ENCODE results near the gene ELP1.
A peak's percentile ranks its signal among the peaks of the same experiment; 100 is the strongest.

ELP1 gene

DNA sequence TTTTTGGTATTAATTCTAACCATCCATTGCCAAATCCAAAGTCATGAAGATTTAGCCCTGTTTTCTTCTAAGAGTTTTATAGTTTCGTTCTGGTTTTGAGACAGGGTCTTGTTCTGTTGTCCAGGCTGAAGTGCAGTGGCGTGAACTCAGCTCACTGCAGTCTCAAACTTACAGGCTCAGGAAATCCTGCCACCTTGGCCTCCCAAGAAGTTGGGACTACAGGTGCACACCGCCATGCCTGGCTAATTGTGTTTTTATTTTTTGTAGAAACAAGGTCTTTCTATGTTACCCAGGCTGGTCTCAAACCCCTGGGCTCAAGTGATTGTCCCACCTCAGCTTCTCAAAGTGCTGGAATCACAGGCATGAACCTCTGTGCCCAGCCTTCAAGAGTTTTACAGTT, 50.8 kb downstream of the ELP1 start:
- DNase-seq (ENCODE audit: low spot score): no peak

DNA sequence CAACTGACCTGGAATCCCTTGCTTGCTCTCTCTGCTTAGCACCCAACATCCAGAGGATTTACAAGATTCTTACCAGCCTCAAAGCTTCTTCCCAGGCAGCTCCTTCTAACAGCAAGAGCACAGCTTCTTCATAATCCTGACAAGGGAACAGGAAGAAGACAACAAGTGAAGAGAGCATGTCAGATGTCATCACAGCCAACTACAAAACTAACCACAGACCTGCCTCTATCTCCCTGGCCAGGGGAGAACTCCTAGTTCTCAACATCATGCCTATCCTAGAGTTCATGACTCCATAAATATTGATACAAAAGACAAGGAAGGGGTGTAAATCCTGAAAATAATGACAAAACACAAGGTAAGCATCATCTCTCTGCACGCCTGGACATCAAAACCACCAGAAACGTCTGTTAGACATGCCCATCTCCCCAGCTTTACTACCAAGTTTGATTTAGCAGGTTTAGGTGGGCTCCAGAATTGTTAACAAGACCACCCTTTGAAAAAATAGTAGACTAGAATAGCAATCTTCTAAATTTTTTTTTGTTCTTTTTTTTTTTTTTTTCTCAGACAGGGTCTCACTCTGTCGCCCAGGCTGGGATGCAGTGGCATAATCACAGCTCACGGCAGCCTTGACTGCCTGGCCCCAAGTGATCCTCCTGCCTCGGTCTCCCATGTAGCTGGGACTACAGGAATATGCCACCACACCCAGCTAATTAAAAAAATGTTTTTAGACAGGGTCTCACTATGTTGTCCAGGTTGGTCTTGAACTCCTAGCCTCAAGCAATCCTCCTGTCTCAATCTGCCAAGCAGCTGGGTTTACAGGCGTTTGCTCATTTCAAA, 51.7 kb downstream of the ELP1 start:
- DNase-seq (ENCODE audit: low spot score): no peak

DNA sequence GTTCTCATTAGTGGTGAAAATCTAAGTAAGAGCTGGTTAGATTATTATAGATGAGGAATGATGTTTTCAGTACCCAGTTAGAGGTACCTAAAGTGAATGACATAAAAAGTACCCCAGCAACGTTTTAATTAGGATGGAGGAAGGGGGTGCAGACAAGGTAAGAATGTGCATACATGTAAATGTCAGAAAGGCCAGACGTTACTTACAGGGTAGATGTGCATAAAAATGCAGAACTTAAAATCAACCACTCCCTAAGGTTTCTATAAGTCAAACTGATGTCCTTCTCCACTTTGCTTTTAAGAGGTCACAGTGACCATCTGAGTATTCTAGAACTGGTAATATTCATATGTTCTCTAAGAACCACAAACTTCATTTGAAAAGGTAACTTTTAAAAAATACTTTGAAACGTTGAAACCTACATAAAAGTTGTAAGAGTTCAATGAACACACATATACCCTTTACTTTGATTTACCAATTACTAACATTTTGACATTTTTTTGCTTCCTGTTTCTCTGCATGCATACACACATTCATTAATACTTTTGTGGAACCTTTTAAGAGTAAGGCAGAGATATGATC, 53.1 kb downstream of the ELP1 start:
- no peak for DNase-seq (ENCODE audit: low spot score)

DNA sequence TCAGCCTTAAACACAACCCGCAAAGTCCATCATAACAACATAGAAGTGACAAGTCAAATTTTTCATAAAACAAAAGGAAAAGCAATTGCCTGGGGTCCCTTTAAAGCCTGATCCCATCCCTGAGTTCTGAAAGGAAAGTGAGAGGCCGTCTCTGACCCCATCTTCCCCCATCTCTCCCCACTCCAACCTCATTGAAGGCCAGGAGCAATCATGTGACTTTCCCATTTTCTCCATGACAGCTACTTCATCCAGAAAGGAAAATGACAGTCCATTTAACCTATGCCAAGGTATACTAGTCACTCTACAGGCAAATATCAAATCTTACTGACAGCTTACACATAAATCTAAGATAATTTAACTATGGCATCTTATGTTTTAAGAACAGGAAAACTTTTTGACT, 56.4 kb downstream of the ELP1 start:
- no peak for DNase-seq (ENCODE audit: low spot score)

DNA sequence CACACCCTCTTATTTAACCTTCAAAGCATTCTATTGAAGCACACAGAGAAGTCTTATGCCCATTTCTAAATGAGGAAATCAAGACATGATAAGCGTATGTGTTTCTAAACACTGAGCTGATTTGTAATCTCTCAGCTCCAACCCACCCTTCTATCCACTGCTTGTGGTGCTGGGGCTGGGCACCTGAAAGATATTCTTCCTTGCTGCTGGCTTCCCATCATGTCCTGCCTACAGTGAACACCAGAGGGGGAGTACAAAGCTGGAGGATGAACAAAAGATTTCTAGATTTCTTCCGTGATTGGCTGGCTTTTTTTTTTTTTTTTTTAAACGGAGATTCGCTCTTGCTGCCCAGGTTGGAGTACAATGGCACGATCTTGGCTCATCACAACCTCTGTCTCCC, 57.5 kb downstream of the ELP1 start:
- DNase-seq (ENCODE audit: low spot score): no peak

DNA sequence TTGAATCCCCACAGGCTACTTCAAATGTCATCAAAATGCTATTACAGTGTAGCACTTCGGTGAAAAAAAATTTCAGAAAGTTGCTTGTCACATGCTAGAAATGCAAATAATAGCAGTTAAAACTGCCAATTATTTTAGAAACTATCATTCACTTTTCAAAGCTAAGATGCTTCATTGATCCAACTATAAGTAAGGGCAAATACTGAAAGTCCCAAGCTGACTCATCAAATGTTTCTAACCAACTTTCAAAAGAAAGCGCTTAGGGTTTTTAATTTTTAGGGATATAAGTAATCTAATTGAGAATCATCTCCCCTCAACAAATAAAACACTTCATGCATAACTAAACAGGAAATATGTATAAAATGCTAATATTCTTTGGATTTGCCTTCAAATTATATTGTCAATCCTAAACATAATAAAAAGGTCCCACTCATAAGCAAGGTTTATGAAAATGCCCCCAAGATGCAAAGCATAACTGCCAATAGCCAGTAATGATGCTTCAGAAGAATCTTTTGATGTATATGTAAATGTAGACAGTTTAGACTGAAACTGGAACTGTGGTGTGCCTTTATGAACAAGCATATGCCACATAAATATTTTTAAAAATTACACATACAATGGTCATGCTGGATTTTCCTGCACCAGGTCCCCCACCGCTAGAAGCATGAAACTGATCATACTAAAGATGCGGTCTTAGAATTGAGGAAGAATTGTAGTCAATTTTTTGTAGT, 59.7 kb downstream of the ELP1 start:
- DNase-seq (ENCODE audit: low spot score): no peak

DNA sequence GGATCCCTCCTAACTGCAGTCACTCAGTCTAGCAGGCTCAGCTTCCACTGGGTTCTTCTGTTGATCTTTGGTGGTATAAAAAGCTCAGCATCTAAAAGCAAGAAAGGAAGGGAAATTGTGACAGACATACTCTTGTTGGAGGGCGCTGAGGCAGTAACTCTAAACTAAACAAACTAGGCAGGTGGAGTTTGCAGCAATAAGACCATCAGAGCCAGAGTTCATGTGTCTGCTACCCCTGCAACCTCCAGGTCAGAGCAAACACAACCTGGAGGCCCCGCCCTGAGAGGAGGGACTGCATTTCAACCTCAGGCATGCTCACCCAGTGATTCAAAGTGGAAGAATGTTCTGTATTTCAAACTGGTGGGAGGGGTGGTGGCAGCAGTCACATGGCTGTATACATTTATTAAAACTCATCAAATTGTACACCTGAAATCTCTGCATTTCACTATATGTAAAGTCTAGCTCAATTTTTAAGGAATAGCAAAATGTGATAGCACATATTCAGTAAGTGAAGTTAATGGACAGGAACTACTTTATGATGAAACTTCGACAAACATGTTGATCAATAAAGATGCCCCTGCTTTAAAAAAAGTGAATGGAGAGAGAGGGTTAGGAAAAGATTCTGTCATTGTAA, 64.7 kb downstream of the ELP1 start:
- peak; percentile 13 for DNase-seq (ENCODE audit: low spot score)

DNA sequence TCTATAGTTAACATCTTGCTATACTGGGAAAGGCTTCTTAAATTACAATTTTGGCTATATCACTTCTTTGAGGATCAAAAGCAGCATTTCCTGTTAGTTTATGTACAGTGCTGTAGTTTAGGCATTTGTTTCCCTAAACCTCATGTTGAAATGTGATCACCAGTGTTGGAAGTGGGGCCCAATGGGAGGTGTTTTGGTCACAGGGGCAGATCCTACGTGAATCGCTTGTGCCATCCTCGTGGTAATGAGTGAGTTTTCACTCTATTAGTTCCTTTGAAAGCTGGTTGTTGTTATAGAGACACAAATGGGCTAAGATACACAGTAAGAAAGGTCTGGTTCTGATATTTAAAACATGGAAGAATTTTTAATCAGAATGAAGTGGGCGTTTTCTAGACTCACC, 66.1 kb downstream of the ELP1 start:
- DNase-seq (ENCODE audit: low spot score): no peak

DNA sequence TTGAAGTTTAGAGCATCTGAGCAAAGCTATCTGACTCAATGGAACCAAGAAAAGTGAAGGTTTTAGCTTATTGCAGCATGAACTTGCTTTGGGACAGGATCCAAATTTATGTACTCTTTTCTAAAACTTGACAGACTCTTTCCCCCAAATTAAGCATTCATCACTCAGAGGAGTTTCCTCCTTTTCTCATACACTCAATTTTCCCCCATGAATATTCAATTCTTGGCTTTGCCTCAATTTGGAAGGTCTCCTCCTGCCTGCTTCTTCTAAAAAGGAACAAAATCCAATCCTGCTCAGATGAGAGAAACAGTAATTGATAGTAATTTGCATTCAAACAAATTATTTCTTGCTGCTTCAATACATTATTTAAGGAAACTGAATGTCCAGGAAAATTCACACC, 66.8 kb downstream of the ELP1 start:
- no peak for DNase-seq (ENCODE audit: low spot score)

DNA sequence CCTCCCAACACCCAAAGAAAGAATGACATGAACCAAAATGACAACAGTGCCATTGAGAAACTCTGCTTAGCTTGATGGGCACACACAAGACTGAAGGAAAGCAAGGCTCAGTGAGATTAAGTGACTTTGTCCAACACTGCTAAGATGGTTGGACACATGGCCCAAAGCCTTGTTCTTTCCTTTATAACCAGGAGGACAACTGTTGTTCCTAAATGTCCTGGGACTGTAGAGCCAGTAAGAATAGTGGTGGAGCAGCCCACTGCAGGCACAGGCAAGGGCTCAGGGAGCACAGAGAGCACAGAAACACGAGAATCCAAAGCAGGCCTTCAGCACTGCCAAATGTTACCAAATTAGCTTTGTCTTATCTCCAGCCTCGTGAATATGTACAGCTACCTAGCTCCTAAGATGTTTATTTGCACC, 67.9 kb downstream of the ELP1 start:
- DNase-seq (ENCODE audit: low spot score): no peak

DNA sequence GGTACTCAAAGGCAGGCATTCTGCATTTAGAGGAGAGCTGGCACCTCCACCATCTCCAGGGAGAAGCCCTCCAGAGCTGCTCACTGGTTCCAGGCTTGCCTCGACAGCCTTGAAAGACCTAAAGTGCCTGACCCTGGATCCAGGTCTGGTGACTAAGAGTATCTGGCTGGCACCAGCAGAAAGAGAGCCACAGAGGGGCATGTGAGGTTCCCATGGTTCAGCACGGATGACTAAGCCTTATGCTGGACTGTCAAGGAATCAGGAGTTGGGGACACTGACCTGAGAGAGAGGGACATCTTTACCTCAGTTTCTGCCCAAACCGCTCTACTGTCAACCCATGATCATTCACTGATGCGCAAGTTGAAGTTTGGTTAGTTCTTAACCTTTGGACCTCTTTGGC, 68.9 kb downstream of the ELP1 start:
- DNase-seq (ENCODE audit: low spot score): no peak

DNA sequence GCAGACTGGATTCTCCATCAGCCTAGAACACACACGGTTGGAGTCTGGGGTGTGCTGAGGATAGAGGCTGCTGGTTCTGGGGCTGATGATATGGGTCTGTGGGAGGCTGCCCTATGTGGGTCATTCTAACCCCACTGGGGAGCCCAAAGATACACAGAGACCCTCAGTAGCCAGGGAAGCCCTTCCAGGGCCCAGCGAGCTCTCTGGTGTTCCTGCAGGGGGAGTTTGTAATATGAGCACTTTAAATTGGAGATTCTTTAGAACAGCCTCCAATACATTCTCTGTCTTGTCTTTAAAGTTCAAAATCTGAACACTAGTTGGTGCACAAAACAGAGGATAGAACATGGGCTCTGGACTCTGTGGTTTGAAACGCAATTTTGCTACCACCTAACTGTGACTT, 69.5 kb downstream of the ELP1 start:
- DNase-seq (ENCODE audit: low spot score): no peak

DNA sequence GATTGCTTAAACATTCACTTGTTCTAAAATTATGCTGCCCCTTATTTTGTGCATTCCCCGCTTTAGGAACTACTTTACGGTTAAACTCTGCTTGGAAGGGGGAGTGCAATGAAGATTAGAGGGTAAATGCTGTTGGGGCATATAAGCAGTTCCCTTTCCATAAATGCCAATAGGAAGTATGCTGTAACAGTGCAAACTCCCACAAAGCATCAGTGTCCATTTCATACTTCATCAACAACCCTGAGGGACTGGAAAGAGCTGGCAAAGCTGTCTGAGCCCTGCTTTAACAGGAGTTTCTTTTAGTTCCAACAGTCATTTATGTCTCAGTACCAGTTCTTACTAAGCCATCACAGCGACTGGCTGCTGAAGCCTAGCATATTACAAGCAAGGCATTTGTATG, 70.0 kb downstream of the ELP1 start:
- DNase-seq (ENCODE audit: low spot score): no peak

DNA sequence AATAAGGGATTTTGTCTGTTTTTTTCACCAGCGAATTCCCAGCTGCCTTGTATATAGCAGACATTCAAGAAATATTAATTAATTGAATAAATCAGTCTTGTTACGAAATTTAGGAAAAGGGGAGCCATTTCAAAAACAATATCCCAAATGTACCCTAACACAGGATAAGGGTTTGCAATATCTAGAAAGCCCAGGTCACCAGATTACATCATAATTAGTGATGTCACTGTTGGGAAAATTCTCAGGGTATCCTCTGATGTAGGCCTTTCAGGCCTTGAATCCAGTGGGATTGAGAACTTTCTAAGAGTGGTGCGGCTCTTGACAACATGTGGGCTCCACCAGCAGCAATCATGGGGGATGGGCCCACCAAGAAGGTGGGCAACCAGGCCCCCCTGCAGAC, 71.9 kb downstream of the ELP1 start, which contains the start of gene ACTL7A:
Gene ACTL7A (plus strand): TSS at position 270 of the 400 bp plus-strand sequence. CDS start 57 bp downstream, at position 327.
- DNase-seq (ENCODE audit: low spot score): no peak

DNA sequence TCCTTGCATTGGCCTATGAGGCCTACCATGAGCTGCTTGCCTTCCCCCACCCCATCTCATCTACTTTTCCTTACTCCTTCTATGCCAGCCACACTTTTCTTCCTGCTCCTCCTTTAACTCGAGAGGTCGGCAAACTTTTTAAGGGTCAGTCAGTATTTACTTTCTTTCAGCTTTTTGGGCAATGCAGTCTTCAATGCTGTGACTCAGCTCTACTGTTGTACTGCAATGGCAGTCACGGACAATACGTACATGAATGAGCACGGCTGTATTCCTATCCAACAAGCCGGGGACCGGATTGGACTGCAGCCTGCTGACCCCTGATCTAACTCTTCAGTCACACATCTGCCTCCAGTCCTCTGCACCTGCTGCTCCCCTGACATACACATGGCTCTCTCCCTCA, 72.5 kb downstream of the ELP1 start:
- DNase-seq (ENCODE audit: low spot score): no peak

DNA sequence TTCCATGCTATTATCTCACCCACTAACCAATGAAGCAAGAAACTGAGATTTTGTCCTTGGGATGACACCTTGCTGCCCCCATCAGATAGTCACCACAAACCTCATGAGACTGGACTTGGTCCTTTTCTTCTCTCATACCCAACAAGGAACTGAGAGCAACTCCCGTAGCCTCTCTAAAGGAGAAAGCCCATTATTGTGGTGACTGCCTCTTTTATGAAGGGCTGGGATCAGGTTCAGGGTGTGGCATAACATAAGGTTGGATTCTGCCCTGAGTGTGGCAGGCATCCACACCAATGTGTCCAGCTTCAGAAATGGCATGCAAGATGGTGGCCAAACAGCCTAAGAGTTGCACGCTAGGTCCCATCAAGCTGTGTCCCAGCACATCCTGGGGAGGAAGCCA, 73.2 kb downstream of the ELP1 start:
- DNase-seq (ENCODE audit: low spot score): peak; percentile 10

DNA sequence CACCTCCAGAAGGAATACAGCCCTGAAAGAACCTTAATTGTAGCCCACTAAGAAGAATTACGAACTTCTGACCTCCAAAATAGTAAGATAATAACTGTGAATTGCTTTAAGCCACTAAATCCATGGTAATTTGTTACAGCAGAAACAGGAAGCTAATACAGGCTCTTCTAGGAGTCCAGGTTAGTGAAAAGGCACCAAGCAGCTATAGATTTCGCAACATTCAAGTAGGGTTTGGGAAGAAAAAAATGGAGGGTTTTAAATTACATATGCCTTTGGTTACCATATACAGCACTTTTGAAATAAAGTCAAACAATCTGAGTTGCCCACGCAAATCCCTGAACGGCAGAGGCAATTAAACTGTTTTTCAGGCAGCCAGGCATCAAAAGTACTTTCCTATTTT, 73.6 kb downstream of the ELP1 start:
- DNase-seq (ENCODE audit: low spot score): no peak

DNA sequence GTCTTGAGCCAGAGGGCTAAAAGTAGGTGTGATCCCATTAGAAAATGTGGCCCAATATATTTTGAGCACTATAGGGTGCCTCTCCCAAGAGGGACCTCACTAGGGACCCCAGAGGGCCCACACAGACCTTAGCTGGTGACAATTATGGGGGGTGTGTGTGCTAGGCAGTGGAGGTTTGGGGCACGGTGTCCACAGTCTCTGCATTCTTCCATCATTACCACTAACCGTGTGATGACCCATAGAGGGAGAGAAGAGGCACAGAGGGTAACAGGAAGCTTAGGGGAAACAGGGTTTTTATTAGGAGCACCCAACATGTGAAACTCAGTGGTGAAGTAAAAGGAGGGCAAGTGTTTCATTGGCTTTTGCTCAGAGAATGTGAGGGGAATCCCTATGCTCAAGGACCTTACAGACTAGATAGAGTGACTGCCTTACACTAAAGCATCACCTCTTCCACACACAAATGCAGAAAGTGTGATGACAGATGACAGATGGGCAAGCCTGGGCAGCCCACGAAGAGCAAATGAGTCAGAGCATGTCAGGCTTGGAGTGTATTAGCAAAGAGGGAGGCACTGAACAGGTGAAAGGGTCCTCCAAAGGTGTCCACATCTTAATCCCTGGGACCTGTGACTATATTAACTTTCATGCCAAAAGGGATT, 74.3 kb downstream of the ELP1 start:
- no peak for DNase-seq (ENCODE audit: low spot score)

DNA sequence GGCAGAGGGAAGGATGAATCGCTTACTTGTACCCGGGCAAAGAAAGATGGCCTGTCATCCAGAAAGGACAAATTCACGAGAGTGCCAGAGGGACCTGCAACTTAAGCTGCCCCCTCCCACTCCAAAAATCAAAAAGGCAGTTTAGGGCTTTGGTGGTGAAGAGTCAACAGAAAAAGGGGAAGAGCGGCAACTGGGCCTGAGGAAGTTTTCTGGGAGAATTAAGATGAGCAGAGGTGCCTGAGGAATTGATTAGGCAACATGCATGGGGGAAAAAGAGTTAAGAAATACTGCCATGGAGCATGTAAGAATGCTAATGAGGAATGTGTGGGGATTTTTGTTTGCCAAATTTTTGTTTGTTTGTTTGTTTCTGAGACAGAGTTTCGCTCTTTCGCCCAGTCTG, 76.4 kb downstream of the ELP1 start:
- no peak for DNase-seq (ENCODE audit: low spot score)

DNA sequence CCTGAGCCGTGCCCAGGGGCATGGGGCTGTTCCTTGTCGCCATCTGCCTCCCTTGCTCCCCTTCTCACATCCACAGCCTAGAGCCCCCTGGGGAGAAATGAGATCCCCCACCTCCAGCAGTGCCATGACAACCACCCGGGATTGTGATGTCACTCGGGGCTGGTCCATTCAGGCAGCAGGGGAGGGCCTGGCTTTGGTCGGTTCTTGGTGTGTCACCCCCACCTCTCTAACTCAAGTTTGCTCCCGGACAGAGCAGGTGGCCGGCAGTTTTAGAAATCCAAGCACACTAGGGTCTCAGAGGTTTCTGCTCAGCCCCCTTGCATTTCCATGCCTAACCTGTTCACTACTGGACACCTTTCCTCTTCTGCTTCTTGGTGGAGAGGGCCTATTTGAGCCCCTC, 78.0 kb downstream of the ELP1 start, which contains the start of gene ACTL7B:
Gene ACTL7B (minus strand): TSS at position 99 of the 400 bp plus-strand sequence. CDS start 56 bp downstream, at position 43.
- DNase-seq (ENCODE audit: low spot score): no peak

DNA sequence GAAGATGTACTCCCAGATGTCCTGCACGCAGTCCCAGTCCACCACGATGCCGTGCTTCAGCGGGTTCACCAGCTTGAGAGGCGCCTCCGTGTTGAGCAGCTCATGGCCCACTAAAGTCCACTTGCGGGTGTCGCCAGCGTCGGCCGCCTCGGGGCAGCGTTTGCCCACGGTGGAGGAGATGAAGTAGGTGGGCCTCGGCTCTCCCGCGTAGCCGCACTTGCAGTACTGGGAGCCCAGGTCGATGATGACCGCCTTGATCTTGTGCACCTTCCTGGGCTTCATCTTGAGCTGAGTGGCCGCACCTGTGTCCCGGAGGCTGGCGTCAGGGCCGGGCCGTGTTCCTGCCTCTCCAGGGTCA, 78.4 kb downstream of the ELP1 start:
- no peak for DNase-seq (ENCODE audit: low spot score)
